Non-pigmented ciliary epithelial cell (primary cell): ENCODE results near the gene KATNAL1.
"Not testable (repeated sequence)": the region's sequence is repeated elsewhere in the genome, so short reads cannot be mapped to it uniquely, and the experiment has no call there.

ENCODE experiments used
- DNase-seq: peaks from one replicate; pipeline ENCODE4 v3.0.0-alpha.2; 2010; ENCODE audit warnings: low read depth

Gene KATNAL1

GRCh38 chr13:30292325-30292724, 15.0 kb downstream of the KATNAL1 start:
- DNase-seq = no peak

GRCh38 chr13:30290812-30291436, 16.4 kb downstream of the KATNAL1 start:
- no peak for DNase-seq

GRCh38 chr13:30289533-30289932, 17.8 kb downstream of the KATNAL1 start:
- DNase-seq = no peak

- not testable (repeated sequence) for DNase-seq
Measured at GRCh38 chr13:30286059-30286458, 21.3 kb downstream of the KATNAL1 start.

GRCh38 chr13:30276178-30276577, 31.2 kb downstream of the KATNAL1 start:
- DNase-seq = no peak

GRCh38 chr13:30274083-30274482, 33.3 kb downstream of the KATNAL1 start:
- DNase-seq = no peak

GRCh38 chr13:30270035-30270434, 37.3 kb downstream of the KATNAL1 start:
- not testable (repeated sequence) for DNase-seq

GRCh38 chr13:30268673-30269072, 38.7 kb downstream of the KATNAL1 start:
- DNase-seq = no peak

GRCh38 chr13:30266756-30267155, 40.6 kb downstream of the KATNAL1 start:
- DNase-seq = no peak

GRCh38 chr13:30259149-30259733, 48.1 kb downstream of the KATNAL1 start:
- DNase-seq = not testable (repeated sequence)

- no peak for DNase-seq
Measured at GRCh38 chr13:30257468-30258099, 49.8 kb downstream of the KATNAL1 start.

GRCh38 chr13:30256713-30257467, 50.5 kb downstream of the KATNAL1 start:
- no peak for DNase-seq

GRCh38 chr13:30255696-30256095, 51.7 kb downstream of the KATNAL1 start:
- DNase-seq = no peak

- no peak for DNase-seq
Measured at GRCh38 chr13:30253830-30254229, 53.5 kb downstream of the KATNAL1 start.

GRCh38 chr13:30247406-30247805, 59.9 kb downstream of the KATNAL1 start:
- DNase-seq = no peak

- no peak for DNase-seq
Measured at GRCh38 chr13:30241532-30241931, 65.8 kb downstream of the KATNAL1 start.

- DNase-seq = no peak
Measured at GRCh38 chr13:30240608-30241007, 66.7 kb downstream of the KATNAL1 start.

- no peak for DNase-seq
Measured at GRCh38 chr13:30235216-30235615, 72.1 kb downstream of the KATNAL1 start.

- DNase-seq = no peak
Measured at GRCh38 chr13:30234619-30235162, 72.7 kb downstream of the KATNAL1 start.

GRCh38 chr13:30224732-30225131, 82.6 kb downstream of the KATNAL1 start:
- DNase-seq = no peak

GRCh38 chr13:30222254-30222653, 85.1 kb downstream of the KATNAL1 start:
- no peak for DNase-seq

GRCh38 chr13:30216111-30216510, 91.2 kb downstream of the KATNAL1 start:
- DNase-seq = no peak

GRCh38 chr13:30212256-30212655, 95.1 kb downstream of the KATNAL1 start:
- no peak for DNase-seq
